HG03575 (cell line): ENCODE data around the gene PIANP.

Experiments
- ATAC-seq: cut with Tn5 transposase; IDR thresholded peaks from one replicate; pipeline ENCODE4 v1.9.1; 2021; ENCODE audit not compliant: unreplicated experiment, insufficient number of reproducible peaks, low FRiP score; ENCODE audit errors: extremely low read depth

Gene PIANP

GRCh38 chr12:6644257-6644596, 56.4 kb downstream of the PIANP start:
- no peak for ATAC-seq
